PC-3 (cell line): ENCODE data around the gene ERFL. TPM values are rescaled to one million over a fixed set of nuclear protein-coding genes. Genes with fewer than 3 reads are reported as not detected.
"Not testable (repeated sequence)": the region's sequence is repeated elsewhere in the genome, so short reads cannot be mapped to it uniquely, and the experiment has no call there.

Experiments
- ATAC-seq: fragments of 200-7000 bp; cut with Tn5 transposase; 2 replicates; pipeline ENCODE4 v1.9.1; 2020; ENCODE audit warnings: mild to moderate bottlenecking, moderate library complexity
- BruUV-seq: library from RNA; stranded (reverse); fragments of 400-500 nt; replicated peaks from 2 replicates; lab custom pipeline; 2021; lab: Mats Ljungman, UMichigan
- CTCF ChIA-PET: fragments of 300-600 bp; sonication (Branson Sonifier 250); formaldehyde crosslinking; loops from one replicate; lab custom pipeline; 2022; ENCODE audit warnings: antibody characterized with exemption; lab: Charles Lee
- POLR2A ChIA-PET: fragments of 300-600 bp; sonication (Branson Sonifier 250); formaldehyde crosslinking; loops from one replicate; lab custom pipeline; 2022; ENCODE audit warnings: antibody characterized with exemption; ENCODE audit not compliant: unreplicated experiment; lab: Charles Lee
- DNase-seq: peaks from one replicate; pipeline ENCODE4 v3.0.0-alpha.2; 2015
- H2AFZ ChIP-seq: fragments of 300-600 bp; sonication (generic); 2 replicates; pipeline ENCODE4 v1.6.0; 2016; ENCODE audit warnings: antibody characterized with exemption, low read length
- H3F3A ChIP-seq: fragments of 300-600 bp; sonication (generic); one replicate; pipeline ENCODE4 v1.6.0; 2017; ENCODE audit warnings: antibody characterized with exemption, low read length, control low read depth, mild to moderate bottlenecking; ENCODE audit not compliant: unreplicated experiment
- H3K27ac ChIP-seq: fragments of 300-600 bp; sonication (generic); 2 replicates; pipeline ENCODE4 v1.5.1; 2016; ENCODE audit warnings: mild to moderate bottlenecking, low read length
- H3K27me3 ChIP-seq: fragments of 300-600 bp; sonication (generic); 2 replicates; pipeline ENCODE4 v1.6.1; 2016; ENCODE audit warnings: low read length, mixed read lengths
- H3K36me3 ChIP-seq: fragments of 300-600 bp; sonication (generic); 2 replicates; pipeline ENCODE4 v1.6.1; 2016; ENCODE audit warnings: low read depth, mixed run types, low read length, mixed read lengths
- H3K4me1 ChIP-seq: fragments of 300-600 bp; sonication (generic); 2 replicates; pipeline ENCODE4 v1.5.1; 2016; ENCODE audit warnings: low read length; ENCODE audit not compliant: insufficient read depth
- H3K4me2 ChIP-seq: fragments of 300-600 bp; sonication (generic); 2 replicates; pipeline ENCODE4 v1.6.0; 2016; ENCODE audit warnings: low read length
- H3K4me3 ChIP-seq: fragments of 300-600 bp; sonication (generic); 2 replicates; pipeline ENCODE4 v1.5.1; 2016; ENCODE audit warnings: mild to moderate bottlenecking, low read length, mixed read lengths
- H3K79me2 ChIP-seq: fragments of 300-600 bp; sonication (generic); 2 replicates; pipeline ENCODE4 v1.6.1; 2017; ENCODE audit warnings: low read length, mixed read lengths
- H3K9ac ChIP-seq: fragments of 300-600 bp; sonication (generic); 2 replicates; pipeline ENCODE4 v1.6.0; 2016; ENCODE audit warnings: mild to moderate bottlenecking, low read length
- H3K9me2 ChIP-seq: fragments of 300-600 bp; sonication (generic); replicated peaks from 2 replicates; pipeline ENCODE4 v1.6.1; 2016; ENCODE audit warnings: mixed run types, low read length, mixed read lengths
- H3K9me3 ChIP-seq: fragments of 300-600 bp; sonication (generic); 2 replicates; pipeline ENCODE4 v1.6.1; 2016; ENCODE audit warnings: low read length, mixed read lengths
- H4K20me1 ChIP-seq: fragments of 300-600 bp; sonication (generic); 2 replicates; pipeline ENCODE4 v1.6.1; 2016; ENCODE audit warnings: low read length, mixed read lengths
- EZH2 ChIP-seq: fragments of 300-600 bp; sonication (generic); IDR thresholded peaks from one replicate; pipeline ENCODE4 v1.6.1; 2017; ENCODE audit warnings: antibody characterized with exemption, mild to moderate bottlenecking, low read length; ENCODE audit not compliant: unreplicated experiment
- EZH2phosphoT487 ChIP-seq: fragments of 300-600 bp; sonication (generic); IDR thresholded peaks from 2 replicates; pipeline ENCODE4 v1.6.1; 2018; ENCODE audit warnings: mild to moderate bottlenecking, antibody characterized with exemption, low read length, borderline replicate concordance
- intact Hi-C: fragments of 100-400 bp; cut with micrococcal nuclease; formaldehyde crosslinking; loops from 2 replicates; pipeline ENCODE4 v1.9.0; 2023
- total RNA-seq: library from RNA; depleted of rRNA; stranded (reverse); fragments of >200 nt; gene quantifications from 2 replicates; pipeline ENCODE4 v1.2.3, GENCODE V29; 2014
- TF ChIP-seq, protein P1 (sequence below): fragments of 300-600 bp; sonication (generic); conservative IDR thresholded peaks from 2 replicates; pipeline ENCODE4 v1.5.1; 2017; ENCODE audit warnings: antibody characterized with exemption, low read depth, mild to moderate bottlenecking, low read length

ERFL gene
- total RNA-seq, 1 experiment from 2014 or later = 0.11 TPM

DNA sequence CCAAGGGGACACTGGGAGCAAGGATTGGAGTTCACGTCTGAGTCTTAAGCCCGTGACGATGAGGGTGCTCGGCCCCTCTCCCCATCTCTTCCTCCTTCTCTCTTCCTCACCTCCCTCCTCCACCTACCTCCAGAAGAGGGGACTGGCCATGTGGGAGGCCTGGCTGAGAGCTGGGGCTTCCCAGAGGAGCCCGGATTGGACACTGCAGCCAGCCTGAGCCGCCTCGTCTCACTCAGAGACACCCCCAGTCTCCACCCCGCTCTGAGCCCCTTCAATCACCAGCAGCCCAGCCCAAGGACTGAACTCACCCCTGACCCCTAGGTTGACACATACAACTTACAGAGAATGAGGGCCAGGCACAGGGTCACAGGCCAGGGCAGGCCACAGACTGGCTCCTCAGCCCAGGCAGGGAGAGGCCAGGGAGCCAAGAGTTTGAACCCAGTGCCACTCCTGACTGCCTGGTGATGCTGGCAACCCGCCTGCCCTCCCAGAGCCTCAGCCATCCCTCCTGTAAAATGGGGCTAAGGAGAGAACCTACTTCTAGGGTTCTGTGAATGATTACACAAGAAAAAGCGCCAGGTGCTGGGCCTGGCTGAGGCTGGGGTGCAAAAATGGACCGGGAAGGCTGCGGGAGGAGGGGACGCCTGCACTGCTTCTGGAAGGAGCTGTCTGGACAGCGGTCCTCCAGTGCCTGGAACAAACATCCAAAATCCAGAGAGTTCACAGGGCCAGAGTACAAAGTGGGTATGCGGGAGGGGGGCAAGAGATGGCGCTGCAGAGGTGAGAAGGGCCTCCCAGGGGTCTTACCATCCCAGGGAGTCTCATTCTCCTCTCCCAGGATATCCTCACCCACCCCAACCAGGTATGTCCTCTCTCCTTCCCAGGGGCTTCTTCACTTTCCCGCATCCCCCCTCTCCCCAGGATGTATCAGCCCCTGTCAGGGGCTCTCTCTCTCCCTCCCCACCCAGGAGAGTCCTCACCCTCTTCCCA is 50.0 kb downstream of the ERFL start:
- H3K9me3 ChIP-seq = no peaks in the 10 kb centered on the region
- CTCF ChIA-PET = no interaction called here
- peaks cover 8% of the 10 kb centered on the region; the same call in 1 of the 2 replicates for H3K4me1 ChIP-seq
- no peak overlapping the region for H3K27ac ChIP-seq
- H4K20me1 ChIP-seq = no peaks in the 10 kb centered on the region
- BruUV-seq = no TSS peak
- no peak overlapping the region for H3K4me2 ChIP-seq
- ATAC-seq = no peak
- no peaks in the 10 kb centered on the region for H3K36me3 ChIP-seq
- POLR2A ChIA-PET = no interaction called here
- H3K4me3 ChIP-seq = no peak overlapping the region
- H3K27me3 ChIP-seq = no peaks in the 10 kb centered on the region
- H2AFZ ChIP-seq = no peak overlapping the region
- H3K9ac ChIP-seq = no peak overlapping the region
- H3K79me2 ChIP-seq = 0 out of 2 replicates have a peak, but pooled peaks cover under 1% of the 10 kb centered on the region
- intact Hi-C loops = no loop called here
- DNase-seq = no peak
- H3K9me2 ChIP-seq = no peaks in the 10 kb centered on the region
- H3F3A ChIP-seq = no peaks in the 10 kb centered on the region
- TF ChIP-seq EZH2phosphoT487 (no peak), EZH2 (no peak)
- TF ChIP-seq, protein P1, sequence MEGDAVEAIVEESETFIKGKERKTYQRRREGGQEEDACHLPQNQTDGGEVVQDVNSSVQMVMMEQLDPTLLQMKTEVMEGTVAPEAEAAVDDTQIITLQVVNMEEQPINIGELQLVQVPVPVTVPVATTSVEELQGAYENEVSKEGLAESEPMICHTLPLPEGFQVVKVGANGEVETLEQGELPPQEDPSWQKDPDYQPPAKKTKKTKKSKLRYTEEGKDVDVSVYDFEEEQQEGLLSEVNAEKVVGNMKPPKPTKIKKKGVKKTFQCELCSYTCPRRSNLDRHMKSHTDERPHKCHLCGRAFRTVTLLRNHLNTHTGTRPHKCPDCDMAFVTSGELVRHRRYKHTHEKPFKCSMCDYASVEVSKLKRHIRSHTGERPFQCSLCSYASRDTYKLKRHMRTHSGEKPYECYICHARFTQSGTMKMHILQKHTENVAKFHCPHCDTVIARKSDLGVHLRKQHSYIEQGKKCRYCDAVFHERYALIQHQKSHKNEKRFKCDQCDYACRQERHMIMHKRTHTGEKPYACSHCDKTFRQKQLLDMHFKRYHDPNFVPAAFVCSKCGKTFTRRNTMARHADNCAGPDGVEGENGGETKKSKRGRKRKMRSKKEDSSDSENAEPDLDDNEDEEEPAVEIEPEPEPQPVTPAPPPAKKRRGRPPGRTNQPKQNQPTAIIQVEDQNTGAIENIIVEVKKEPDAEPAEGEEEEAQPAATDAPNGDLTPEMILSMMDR = no peak

DNA sequence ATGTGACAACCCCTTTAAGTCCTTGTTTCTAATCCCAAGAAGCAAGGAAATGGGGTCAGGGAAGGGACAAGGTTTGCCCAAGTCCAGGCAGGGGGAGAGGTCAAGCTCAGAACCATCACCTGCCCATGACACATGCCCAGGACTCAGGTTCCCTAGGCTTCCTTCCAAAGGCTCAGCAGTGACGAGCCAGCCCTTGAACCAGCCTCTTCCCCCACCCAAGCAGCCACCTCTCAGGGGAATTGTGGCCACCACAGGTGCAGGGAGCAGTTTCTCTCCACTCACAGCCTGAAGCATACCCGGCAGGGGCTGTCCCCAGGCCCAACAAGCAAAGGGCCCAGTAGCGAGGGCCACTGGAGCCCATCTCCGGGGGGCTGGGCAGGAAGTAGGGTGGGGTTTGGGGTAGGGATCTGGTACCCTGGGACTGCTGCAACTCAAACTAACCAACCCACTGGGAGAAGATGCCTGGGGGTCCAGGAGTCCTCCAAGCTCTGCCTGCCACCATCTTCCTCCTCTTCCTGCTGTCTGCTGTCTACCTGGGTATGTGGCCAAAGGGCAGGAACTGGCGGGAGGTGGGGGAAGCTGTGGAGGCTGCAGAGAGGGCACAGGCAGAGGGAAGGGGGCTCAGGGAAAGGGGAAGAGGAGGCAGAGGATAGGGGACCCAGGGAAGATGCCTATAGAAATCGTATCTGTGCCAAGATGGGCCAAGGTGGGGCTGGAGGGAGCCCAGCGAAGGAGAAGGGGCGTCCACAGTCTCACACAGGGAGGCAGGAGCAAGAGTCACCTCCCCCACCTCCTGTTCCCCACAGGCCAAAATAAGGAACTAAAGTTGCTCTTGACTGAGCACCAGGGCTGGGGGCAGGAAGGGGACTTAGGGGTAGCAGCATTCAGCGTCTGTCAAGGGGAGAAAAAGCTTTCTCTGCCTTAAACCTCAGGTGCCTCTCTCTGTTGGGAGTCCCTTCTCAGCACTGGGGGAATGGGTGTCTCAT is 51.1 kb downstream of the ERFL start, which contains the start of gene CD79A:
CD79A (plus strand) TSS at position 433 of the 986 bp plus-strand sequence; CDS start at position 459, 26 bp downstream.
- Histone ChIP-seq H3K4me3 (no peak within 1 kb of the TSS), H3K36me3 (no peaks in the 10 kb centered on the region), H3K79me2 (no peaks in the 10 kb centered on the region), H3K27me3 (no peaks in the 10 kb centered on the region), H3K9ac (no peak within 1 kb of the TSS), H3K4me1 (peaks cover 8% of the 10 kb centered on the region; the same call in 1 of the 2 replicates), H3K9me2 (no peaks in the 10 kb centered on the region), H2AFZ (no peak within 1 kb of the TSS), H3K4me2 (no peak within 1 kb of the TSS), H4K20me1 (no peaks in the 10 kb centered on the region), H3K27ac (no peak within 1 kb of the TSS), H3F3A (no peaks in the 10 kb centered on the region), H3K9me3 (no peaks in the 10 kb centered on the region)
- ChIA-PET POLR2A (no interaction called here), CTCF (no interaction called here)
- intact Hi-C loops = no loop called here
- DNase-seq (no peak), ATAC-seq (no peak)
- BruUV-seq = no TSS peak
- TF ChIP-seq EZH2 = no peak
- no peak for TF ChIP-seq EZH2phosphoT487
- TF ChIP-seq, protein P1 = no peak

DNA sequence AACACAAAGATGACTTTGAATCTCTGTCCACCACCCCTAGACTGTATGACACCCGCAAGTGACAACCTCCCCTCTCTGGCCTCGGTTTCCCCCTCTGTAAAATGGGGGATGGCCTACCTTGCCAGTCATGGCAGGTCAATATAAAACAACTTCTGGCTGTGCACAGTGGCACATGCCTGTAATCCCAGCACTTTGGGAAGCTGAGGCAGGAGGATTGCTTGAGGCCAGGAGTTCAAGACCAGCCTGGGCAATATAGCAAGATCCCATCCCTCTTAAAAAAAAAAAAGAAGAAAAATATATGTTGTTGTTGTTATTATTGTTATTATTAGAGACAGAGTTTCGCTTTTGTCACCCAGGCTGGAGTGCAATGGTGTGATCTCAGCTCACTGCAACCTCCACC is 52.3 kb downstream of the ERFL start:
- H2AFZ ChIP-seq, H3K27me3 ChIP-seq, H3K36me3 ChIP-seq, DNase-seq, H3K9me3 ChIP-seq, BruUV-seq, H3K4me1 ChIP-seq, H3F3A ChIP-seq, intact Hi-C loops, H3K27ac ChIP-seq, H3K9ac ChIP-seq, CTCF ChIA-PET, H3K9me2 ChIP-seq, ATAC-seq, H3K4me2 ChIP-seq, H4K20me1 ChIP-seq, H3K79me2 ChIP-seq, H3K4me3 ChIP-seq: not testable (repeated sequence)
- POLR2A ChIA-PET = interaction anchor here (0.7 kb wide), 1 partner anchor 11 kb away, joined by 8 read pairs; no protein-coding TSS in a partner anchor
